Measurements from ENCODE around the gene SPART. TPM values are rescaled to one million over a fixed set of nuclear protein-coding genes. Genes with fewer than 3 reads are reported as not detected.
"Not testable (repeated sequence)": the region's sequence is repeated elsewhere in the genome, so short reads cannot be mapped to it uniquely, and the experiment has no call there.

The SPART gene
- total RNA-seq, 2 donors from 2014 or later: 49.1 to 53.9 TPM

DNA sequence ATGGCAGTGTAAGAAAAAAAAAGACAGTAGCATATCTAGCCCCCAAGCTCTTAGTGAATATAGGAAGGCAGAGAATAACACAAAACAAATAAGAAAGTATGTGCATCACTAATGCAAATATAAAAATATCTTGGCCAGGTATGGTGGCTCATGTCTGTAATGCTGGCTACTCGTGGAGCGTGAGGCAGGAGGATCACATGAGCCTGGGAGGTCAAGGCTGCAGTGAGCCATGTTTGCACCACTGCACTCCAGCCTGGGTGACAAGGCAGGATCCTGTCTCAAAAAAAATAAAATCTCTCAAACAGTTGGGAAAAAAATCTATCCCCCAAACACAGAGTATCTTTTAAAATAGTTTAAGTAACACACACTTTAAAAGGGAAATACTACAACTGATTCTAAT, 17.4 kb downstream of the SPART start:
- 92 to 100% methylated on average over 2 of the region's 2 CpGs for WGBS, 2 experiments (ENCODE audit: insufficient coverage in 1 of 2, insufficient read length in 1 of 2)
- TF ChIP-seq, protein P1, sequence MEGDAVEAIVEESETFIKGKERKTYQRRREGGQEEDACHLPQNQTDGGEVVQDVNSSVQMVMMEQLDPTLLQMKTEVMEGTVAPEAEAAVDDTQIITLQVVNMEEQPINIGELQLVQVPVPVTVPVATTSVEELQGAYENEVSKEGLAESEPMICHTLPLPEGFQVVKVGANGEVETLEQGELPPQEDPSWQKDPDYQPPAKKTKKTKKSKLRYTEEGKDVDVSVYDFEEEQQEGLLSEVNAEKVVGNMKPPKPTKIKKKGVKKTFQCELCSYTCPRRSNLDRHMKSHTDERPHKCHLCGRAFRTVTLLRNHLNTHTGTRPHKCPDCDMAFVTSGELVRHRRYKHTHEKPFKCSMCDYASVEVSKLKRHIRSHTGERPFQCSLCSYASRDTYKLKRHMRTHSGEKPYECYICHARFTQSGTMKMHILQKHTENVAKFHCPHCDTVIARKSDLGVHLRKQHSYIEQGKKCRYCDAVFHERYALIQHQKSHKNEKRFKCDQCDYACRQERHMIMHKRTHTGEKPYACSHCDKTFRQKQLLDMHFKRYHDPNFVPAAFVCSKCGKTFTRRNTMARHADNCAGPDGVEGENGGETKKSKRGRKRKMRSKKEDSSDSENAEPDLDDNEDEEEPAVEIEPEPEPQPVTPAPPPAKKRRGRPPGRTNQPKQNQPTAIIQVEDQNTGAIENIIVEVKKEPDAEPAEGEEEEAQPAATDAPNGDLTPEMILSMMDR (conservative IDR thresholded peaks at IDR 0.05): no peak
- Histone ChIP-seq H3K36me3 (ENCODE audit: control insufficient read depth, insufficient read depth, low read length) (peaks cover 60% of the 10 kb centered on the region), H3K4me3 (ENCODE audit: low read length) (no peak overlapping the region), H3K27me3 (ENCODE audit: control insufficient read depth, insufficient read depth, low read length, poor library complexity, severe bottlenecking) (no peaks in the 10 kb centered on the region), H3K4me1 (ENCODE audit: control insufficient read depth, insufficient read depth, low read length) (peaks cover 7% of the 10 kb centered on the region), H3K9me3 (ENCODE audit: control insufficient read depth, low read length) (no peaks in the 10 kb centered on the region), H3K27ac (ENCODE audit: low read depth, low read length) (no peak overlapping the region), H3K9ac (ENCODE audit: extremely low read depth, low read length, poor library complexity, severe bottlenecking) (no peak overlapping the region)
- H3K27ac Mint-ChIP-seq: no peak overlapping the region
- no peaks in the 10 kb centered on the region for H3K27me3 Mint-ChIP-seq (ENCODE audit: insufficient read depth)
- H3K4me1 Mint-ChIP-seq: peaks cover 25% of the 10 kb centered on the region
- H3K4me3 Mint-ChIP-seq: no peak overlapping the region
- no peak for DNase-seq
- peaks cover 49% of the 10 kb centered on the region for H3K36me3 Mint-ChIP-seq (ENCODE audit: low read depth)
- H3K9me3 Mint-ChIP-seq: no peaks in the 10 kb centered on the region

DNA sequence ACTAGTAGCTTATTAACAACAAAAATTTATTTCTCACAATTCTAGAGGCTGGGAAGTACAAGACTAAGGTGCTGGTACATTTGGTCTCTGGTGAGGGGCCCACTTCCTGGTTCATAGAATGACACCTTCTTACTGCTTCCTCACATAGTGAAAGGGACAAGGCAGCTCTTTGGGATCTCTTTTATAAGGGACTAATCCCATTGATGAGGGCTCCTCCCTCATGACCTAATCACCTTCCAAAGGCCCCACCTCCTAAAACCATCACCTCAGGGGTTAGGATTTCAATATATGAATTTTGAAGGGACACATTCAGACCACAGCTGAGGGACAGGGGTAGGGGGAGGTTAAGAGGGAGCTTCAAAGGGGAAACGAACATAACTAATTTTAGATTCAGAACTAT, 20.3 kb downstream of the SPART start:
- Histone ChIP-seq H3K9me3 (ENCODE audit: control insufficient read depth, low read length) (peaks cover 9% of the 10 kb centered on the region), H3K9ac (ENCODE audit: extremely low read depth, low read length, poor library complexity, severe bottlenecking) (no peak overlapping the region), H3K4me1 (ENCODE audit: control insufficient read depth, insufficient read depth, low read length) (peaks cover 8% of the 10 kb centered on the region), H3K36me3 (ENCODE audit: control insufficient read depth, insufficient read depth, low read length) (peaks cover 69% of the 10 kb centered on the region), H3K27me3 (ENCODE audit: control insufficient read depth, insufficient read depth, low read length, poor library complexity, severe bottlenecking) (no peaks in the 10 kb centered on the region), H3K4me3 (ENCODE audit: low read length) (no peak overlapping the region), H3K27ac (ENCODE audit: low read depth, low read length) (no peak overlapping the region)
- Mint-ChIP-seq H3K27me3 (ENCODE audit: insufficient read depth) (no peaks in the 10 kb centered on the region), H3K36me3 (ENCODE audit: low read depth) (peaks cover 65% of the 10 kb centered on the region), H3K4me3 (no peak overlapping the region), H3K9me3 (peaks cover 3% of the 10 kb centered on the region), H3K4me1 (peaks cover 38% of the 10 kb centered on the region), H3K27ac (no peak overlapping the region)
- TF ChIP-seq, protein P1 (conservative IDR thresholded peaks at IDR 0.05): no peak
- WGBS, 2 experiments (ENCODE audit: insufficient coverage in 1 of 2, insufficient read length in 1 of 2): no CpG with 5 or more reads among the region's 1 CpG
- DNase-seq: peak; percentile 53

DNA sequence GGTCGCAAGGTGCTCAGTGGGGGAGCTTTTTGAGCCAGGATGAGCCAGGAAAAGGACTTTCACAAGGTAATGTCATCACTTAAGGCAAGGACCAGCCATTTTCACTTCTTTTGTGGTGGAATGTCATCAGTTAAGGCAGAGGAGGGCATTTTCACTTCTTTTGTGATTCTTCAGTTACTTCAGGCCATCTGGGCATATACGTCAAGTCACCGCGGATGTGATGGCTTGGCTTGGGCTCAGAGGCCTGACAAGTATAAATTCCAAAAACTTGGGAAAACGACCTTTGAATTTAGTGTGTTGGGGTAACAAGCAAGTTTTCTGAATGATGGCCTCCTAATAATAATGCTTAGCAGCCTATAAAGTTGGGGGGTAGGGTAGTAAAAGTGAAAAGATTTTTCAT, 21.3 kb downstream of the SPART start:
- H3K27me3 Mint-ChIP-seq (ENCODE audit: insufficient read depth); H3K9me3 ChIP-seq (ENCODE audit: control insufficient read depth, low read length); H3K4me3 ChIP-seq (ENCODE audit: low read length); H3K9ac ChIP-seq (ENCODE audit: extremely low read depth, low read length, poor library complexity, severe bottlenecking); H3K4me3 Mint-ChIP-seq; H3K27me3 ChIP-seq (ENCODE audit: control insufficient read depth, insufficient read depth, low read length, poor library complexity, severe bottlenecking); H3K27ac ChIP-seq (ENCODE audit: low read depth, low read length); H3K4me1 ChIP-seq (ENCODE audit: control insufficient read depth, insufficient read depth, low read length): not testable (repeated sequence)
- peak overlapping the region; percentile 93 for H3K27ac Mint-ChIP-seq
- WGBS, 2 experiments (ENCODE audit: insufficient coverage in 1 of 2, insufficient read length in 1 of 2): 45 to 59% methylated on average over 4 of the region's 5 CpGs
- peaks cover 65% of the 10 kb centered on the region for H3K36me3 Mint-ChIP-seq (ENCODE audit: low read depth)
- peaks cover 13% of the 10 kb centered on the region for H3K9me3 Mint-ChIP-seq
- peak; percentile 72 for DNase-seq
- H3K4me1 Mint-ChIP-seq: peaks cover 44% of the 10 kb centered on the region
- peaks cover 59% of the 10 kb centered on the region for H3K36me3 ChIP-seq (ENCODE audit: control insufficient read depth, insufficient read depth, low read length)

DNA sequence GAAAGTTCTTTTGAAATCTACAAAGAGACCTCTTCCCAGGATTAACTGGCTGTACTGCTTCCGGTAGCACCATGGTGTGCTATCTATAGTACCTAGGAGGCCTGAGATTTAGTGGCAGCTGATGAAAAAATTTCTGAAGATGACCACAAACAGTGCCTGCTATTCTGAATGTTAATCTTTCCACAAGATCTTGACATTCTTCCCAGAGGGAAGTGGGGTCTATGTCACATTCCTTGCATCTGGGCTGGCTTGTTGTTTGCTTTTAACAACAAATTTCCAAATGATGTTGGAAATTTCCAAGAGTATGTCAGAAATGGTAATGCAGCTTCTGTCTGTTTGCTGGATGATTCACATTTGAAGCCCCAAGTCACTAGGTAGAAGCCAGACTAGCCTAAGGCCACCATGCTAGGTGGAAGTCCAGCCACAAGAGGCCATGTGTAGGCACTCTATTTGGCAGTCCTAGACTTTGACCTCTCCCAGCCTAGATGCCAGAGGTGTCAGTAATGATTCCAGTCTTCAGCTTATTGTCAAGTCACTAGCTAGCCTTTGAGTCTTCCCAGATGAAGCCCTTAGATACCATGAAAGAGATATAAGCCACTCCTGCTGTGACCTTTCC, 22.1 kb downstream of the SPART start:
- H3K4me1 ChIP-seq (ENCODE audit: control insufficient read depth, insufficient read depth, low read length): peaks cover 8% of the 10 kb centered on the region

More for the DNA sequence above, 22.1 kb downstream of the SPART start:
- Mint-ChIP-seq H3K4me1 (peaks cover 44% of the 10 kb centered on the region), H3K27me3 (ENCODE audit: insufficient read depth) (no peaks in the 10 kb centered on the region), H3K9me3 (peaks cover 19% of the 10 kb centered on the region), H3K27ac (peak overlapping the region; percentile 93), H3K4me3 (no peak overlapping the region), H3K36me3 (ENCODE audit: low read depth) (peaks cover 65% of the 10 kb centered on the region)
- H3K9ac ChIP-seq (ENCODE audit: extremely low read depth, low read length, poor library complexity, severe bottlenecking): peak overlapping the region; percentile 0
- H3K36me3 ChIP-seq (ENCODE audit: control insufficient read depth, insufficient read depth, low read length): peaks cover 52% of the 10 kb centered on the region
- TF ChIP-seq, protein P1 (conservative IDR thresholded peaks at IDR 0.05): no peak
- 86 to 100% methylated on average over 1 of the region's 1 CpG for WGBS, 2 experiments (ENCODE audit: insufficient coverage in 1 of 2, insufficient read length in 1 of 2)
- H3K27me3 ChIP-seq (ENCODE audit: control insufficient read depth, insufficient read depth, low read length, poor library complexity, severe bottlenecking): no peaks in the 10 kb centered on the region
- peaks cover 9% of the 10 kb centered on the region for H3K9me3 ChIP-seq (ENCODE audit: control insufficient read depth, low read length)
- no peak overlapping the region for H3K27ac ChIP-seq (ENCODE audit: low read depth, low read length)
- DNase-seq: peak; percentile 67
- peak overlapping the region; percentile 37 for H3K4me3 ChIP-seq (ENCODE audit: low read length)

Measured in endodermal cell (in vitro differentiated cells).